Measurements from ENCODE around the gene ICA1. TPM values are rescaled to one million over a fixed set of nuclear protein-coding genes. Genes with fewer than 3 reads are reported as not detected.

The ICA1 gene
- total RNA-seq, 1 donor from 2014 or later: 0.72 TPM

DNA sequence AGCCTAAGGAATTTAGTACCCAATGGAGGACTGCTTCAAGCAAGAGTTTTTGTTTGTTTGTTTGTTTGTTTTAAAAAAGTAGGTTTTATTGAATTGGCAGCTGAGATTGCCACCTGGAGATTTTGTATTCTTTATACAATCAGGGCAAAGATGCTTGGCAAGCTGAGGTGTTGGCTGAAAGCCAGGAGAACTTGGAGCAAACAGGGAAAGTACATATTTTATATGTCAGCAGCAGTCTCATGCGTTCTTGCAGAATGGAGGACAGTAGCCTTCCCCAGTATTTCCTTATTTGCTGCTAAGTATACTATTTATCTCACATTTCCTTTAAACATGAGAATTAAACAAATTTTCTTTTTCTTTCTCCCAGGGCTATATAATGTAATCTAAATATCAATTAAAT lies 22.6 kb upstream of the ICA1 start:
- Mint-ChIP-seq H3K9me3 (no peaks in the 10 kb centered on the region), H3K27me3 (peaks cover 14% of the 10 kb centered on the region), H3K27ac (no peak overlapping the region), H3K4me1 (no peaks in the 10 kb centered on the region), H3K36me3 (ENCODE audit: low read depth) (no peaks in the 10 kb centered on the region), H3K4me3 (no peak overlapping the region)
- intact Hi-C loops (cut with micrococcal nuclease): no loop called here
- no peak for DNase-seq

- Mint-ChIP-seq H3K36me3 (ENCODE audit: low read depth) (no peaks in the 10 kb centered on the region), H3K4me3 (no peak overlapping the region), H3K27ac (no peak overlapping the region), H3K27me3 (peaks cover 11% of the 10 kb centered on the region), H3K4me1 (no peaks in the 10 kb centered on the region), H3K9me3 (no peaks in the 10 kb centered on the region)
- intact Hi-C loops (cut with micrococcal nuclease): no loop called here
- no peak for DNase-seq
Measured at GRCh38 chr7:8283968-8284367, 22.0 kb upstream of the ICA1 start.

DNA sequence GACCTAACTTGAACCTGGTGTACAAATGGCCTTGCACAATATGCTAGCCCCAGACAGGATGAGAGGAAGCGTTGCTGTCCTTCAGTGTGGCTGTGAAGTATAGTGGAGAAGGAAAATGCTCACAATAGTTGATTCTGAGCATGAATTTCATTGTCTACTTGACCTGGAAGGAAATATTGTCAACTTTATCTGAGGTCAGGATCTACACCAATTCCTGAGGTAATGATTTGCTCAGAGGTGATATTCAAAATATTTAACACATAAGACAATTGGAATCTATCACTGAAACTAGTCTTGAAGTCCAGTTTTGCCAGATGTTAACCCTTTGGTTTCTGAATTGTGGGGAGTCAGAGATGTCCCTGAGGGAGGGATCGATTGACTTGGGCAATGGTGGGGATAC lies 20.9 kb upstream of the ICA1 start:
- intact Hi-C loops (cut with micrococcal nuclease): no loop called here
- DNase-seq: no peak
- Mint-ChIP-seq H3K36me3 (ENCODE audit: low read depth) (no peaks in the 10 kb centered on the region), H3K9me3 (no peaks in the 10 kb centered on the region), H3K27ac (no peak overlapping the region), H3K27me3 (peaks cover 11% of the 10 kb centered on the region), H3K4me1 (no peaks in the 10 kb centered on the region), H3K4me3 (no peak overlapping the region)

GRCh38 chr7:8282162-8282561 lies 20.2 kb upstream of the ICA1 start:
- DNase-seq: no peak
- Mint-ChIP-seq H3K9me3 (no peaks in the 10 kb centered on the region), H3K27ac (no peak overlapping the region), H3K4me3 (no peak overlapping the region), H3K27me3 (peaks cover 9% of the 10 kb centered on the region), H3K36me3 (ENCODE audit: low read depth) (no peaks in the 10 kb centered on the region), H3K4me1 (no peaks in the 10 kb centered on the region)
- intact Hi-C loops (cut with micrococcal nuclease): no loop called here

GRCh38 chr7:8278183-8278582 lies 16.2 kb upstream of the ICA1 start:
- intact Hi-C loops (cut with micrococcal nuclease): no loop called here
- no peak overlapping the region for H3K27ac Mint-ChIP-seq
- no peaks in the 10 kb centered on the region for H3K9me3 Mint-ChIP-seq
- DNase-seq: no peak
- no peaks in the 10 kb centered on the region for H3K4me1 Mint-ChIP-seq
- no peaks in the 10 kb centered on the region for H3K36me3 Mint-ChIP-seq (ENCODE audit: low read depth)
- no peak overlapping the region for H3K4me3 Mint-ChIP-seq
- peaks cover 8% of the 10 kb centered on the region for H3K27me3 Mint-ChIP-seq

- H3K4me3 Mint-ChIP-seq: no peak overlapping the region
- H3K9me3 Mint-ChIP-seq: no peaks in the 10 kb centered on the region
- DNase-seq: no peak
- intact Hi-C loops (cut with micrococcal nuclease): no loop called here
- H3K36me3 Mint-ChIP-seq (ENCODE audit: low read depth): no peaks in the 10 kb centered on the region
- peaks cover 7% of the 10 kb centered on the region for H3K27me3 Mint-ChIP-seq
- no peaks in the 10 kb centered on the region for H3K4me1 Mint-ChIP-seq
- no peak overlapping the region for H3K27ac Mint-ChIP-seq
Measured at GRCh38 chr7:8277394-8277982, 15.5 kb upstream of the ICA1 start.

DNA sequence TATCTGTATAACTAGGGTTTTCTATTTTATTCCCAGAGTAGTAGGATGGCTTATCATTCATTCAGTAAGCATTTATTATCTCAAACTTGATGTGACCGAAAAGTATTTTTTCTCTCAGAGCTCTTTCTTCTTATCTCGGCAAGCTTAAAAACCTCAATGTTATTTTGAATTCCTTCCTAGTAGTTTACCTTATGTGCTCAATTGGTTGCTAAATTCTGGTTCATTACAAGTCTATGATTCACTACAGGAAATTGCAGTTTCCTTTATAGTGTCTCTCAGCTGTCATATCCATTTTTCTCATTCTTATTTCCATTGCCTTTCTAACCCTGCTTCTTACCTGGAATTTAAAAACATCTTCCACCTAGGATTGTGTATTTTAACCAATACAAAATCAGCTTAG lies 12.6 kb upstream of the ICA1 start:
- no peak for DNase-seq
- H3K4me3 Mint-ChIP-seq: no peak overlapping the region
- intact Hi-C loops (cut with micrococcal nuclease): no loop called here
- no peaks in the 10 kb centered on the region for H3K9me3 Mint-ChIP-seq
- H3K27me3 Mint-ChIP-seq: peaks cover 20% of the 10 kb centered on the region
- no peaks in the 10 kb centered on the region for H3K4me1 Mint-ChIP-seq
- H3K36me3 Mint-ChIP-seq (ENCODE audit: low read depth): no peaks in the 10 kb centered on the region
- H3K27ac Mint-ChIP-seq: no peak overlapping the region

DNA sequence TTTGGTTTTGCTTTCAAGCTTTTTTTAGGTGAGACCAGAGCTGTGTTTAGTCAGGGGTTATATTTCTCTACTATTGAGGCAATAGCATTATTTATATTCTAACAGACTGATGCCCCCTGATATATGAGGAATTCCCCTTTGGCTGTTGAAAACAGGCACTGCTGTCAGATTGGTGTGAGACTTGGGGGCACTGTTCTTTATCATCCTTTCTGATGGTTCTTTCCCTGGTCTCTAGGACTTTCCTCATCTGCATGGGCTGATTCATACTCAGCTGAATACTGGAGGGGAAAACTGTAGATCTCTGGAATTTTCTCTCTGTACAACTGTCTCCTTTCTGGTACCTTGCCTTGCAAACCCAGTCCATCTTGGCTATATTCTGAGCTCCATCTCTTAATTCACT lies 10.0 kb upstream of the ICA1 start:
- Mint-ChIP-seq H3K27me3 (peaks cover 24% of the 10 kb centered on the region), H3K4me1 (no peaks in the 10 kb centered on the region), H3K9me3 (no peaks in the 10 kb centered on the region), H3K36me3 (ENCODE audit: low read depth) (no peaks in the 10 kb centered on the region), H3K27ac (no peak overlapping the region), H3K4me3 (no peak overlapping the region)
- intact Hi-C loops (cut with micrococcal nuclease): no loop called here
- no peak for DNase-seq

GRCh38 chr7:8263048-8263447 lies 1.1 kb upstream of the ICA1 start:
- Mint-ChIP-seq H3K27ac (no peak overlapping the region), H3K4me3 (no peak overlapping the region), H3K9me3 (peaks cover 6% of the 10 kb centered on the region), H3K4me1 (peaks cover 4% of the 10 kb centered on the region), H3K27me3 (peaks cover 68% of the 10 kb centered on the region), H3K36me3 (ENCODE audit: low read depth) (no peaks in the 10 kb centered on the region)
- intact Hi-C loops (cut with micrococcal nuclease): no loop called here
- no peak for DNase-seq

DNA sequence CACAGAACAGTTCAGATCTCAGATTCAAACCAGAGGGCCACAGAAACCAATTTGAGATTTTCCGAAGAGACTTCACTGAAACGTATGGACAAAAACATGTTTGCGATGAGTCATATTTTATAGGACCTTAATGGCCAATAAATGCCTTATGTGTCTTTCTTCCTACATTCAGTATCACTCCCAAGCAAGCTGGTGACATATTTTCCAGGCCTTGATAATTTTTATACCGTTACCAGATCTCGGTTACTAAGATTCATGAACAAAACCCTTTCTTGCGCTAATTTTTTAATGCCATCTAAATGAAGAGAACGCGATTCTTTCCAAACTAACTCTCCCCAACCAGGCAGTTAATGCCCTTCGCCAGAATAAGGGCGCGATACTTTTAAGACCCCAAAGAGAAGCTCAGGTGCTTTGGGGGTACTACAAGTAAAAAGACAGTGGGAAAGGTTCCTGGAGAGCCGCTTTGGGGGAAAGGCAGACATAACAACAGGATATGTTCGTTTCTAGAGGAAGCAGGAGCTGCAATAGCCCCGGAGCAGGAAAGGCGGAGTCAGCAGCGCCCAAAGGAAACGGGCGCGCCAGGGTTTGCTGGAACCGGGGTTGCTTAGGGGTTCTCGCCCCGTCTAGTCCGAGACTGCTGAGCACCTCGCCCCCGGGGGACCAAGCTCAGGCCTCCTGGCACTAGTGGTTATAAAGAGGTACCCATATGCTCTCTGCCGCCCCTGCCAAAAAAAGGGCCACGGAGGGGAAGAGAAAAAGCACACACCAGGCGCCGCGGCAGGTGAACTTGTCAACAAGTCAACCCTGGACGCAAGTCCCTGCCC lies 884 bp downstream of the ICA1 start:
- Mint-ChIP-seq H3K9me3 (peaks cover 6% of the 10 kb centered on the region), H3K27ac (no peak overlapping the region), H3K36me3 (ENCODE audit: low read depth) (no peaks in the 10 kb centered on the region), H3K27me3 (peaks cover 62% of the 10 kb centered on the region), H3K4me3 (peak overlapping the region; percentile 81), H3K4me1 (peaks cover 4% of the 10 kb centered on the region)
- DNase-seq: peak; percentile 71
- intact Hi-C loops (cut with micrococcal nuclease): no loop called here

DNA sequence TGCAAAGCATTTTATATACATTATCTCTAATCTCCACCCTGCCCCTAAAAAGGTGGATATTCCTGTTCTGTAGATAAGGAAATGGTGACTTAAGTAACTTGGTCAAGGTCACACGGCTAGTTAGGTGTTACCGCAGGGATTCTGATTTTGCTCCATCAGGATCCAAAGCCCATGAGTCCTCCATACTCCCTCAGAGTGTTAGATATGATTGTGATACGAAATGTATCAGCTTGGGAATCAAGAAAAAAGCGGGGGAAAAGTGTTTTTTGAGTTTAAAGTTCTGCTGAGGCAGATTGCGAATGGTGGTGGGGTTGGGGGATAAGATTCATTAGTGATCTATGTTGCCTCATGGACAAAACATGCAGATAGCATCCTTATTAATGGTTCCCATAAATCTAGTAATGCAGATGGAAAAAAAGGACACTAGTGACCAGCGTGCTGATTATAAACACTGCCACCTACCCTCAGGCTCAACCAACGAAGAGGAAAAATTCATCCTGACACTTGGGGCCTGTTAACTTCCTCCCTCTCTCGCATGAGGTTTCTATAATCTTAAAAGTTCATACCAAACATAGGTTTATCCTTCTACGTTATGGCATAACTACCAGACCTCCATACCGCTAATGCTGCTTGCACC lies 2.3 kb downstream of the ICA1 start:
- Mint-ChIP-seq H3K4me3 (no peak overlapping the region), H3K36me3 (ENCODE audit: low read depth) (no peaks in the 10 kb centered on the region), H3K27ac (no peak overlapping the region), H3K4me1 (peaks cover 4% of the 10 kb centered on the region), H3K27me3 (peaks cover 49% of the 10 kb centered on the region), H3K9me3 (peaks cover 1% of the 10 kb centered on the region)
- no peak for DNase-seq
- intact Hi-C loops (cut with micrococcal nuclease): no loop called here

DNA sequence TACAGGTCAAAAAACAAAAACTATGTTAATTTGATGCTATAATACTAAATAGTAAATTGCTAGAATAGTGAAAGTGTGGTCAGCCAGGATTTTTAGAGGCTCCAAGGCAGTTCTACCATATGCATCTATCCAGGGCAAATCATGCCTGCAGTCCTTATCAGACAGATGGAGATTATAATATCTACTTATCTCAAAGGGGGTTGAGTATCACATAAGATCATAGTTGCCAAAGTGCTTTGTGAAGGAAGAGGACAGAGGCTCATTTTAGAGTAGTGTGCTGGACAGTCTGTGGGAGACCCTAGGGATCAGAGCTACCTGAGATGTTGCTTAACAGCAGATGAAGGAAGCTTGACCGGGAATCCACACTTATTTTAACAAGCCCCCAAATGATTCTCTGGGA lies 3.2 kb downstream of the ICA1 start:
- H3K4me3 Mint-ChIP-seq: no peak overlapping the region
- intact Hi-C loops (cut with micrococcal nuclease): no loop called here
- H3K9me3 Mint-ChIP-seq: no peaks in the 10 kb centered on the region
- no peak overlapping the region for H3K27ac Mint-ChIP-seq
- peaks cover 6% of the 10 kb centered on the region for H3K4me1 Mint-ChIP-seq
- peaks cover 47% of the 10 kb centered on the region for H3K27me3 Mint-ChIP-seq
- no peaks in the 10 kb centered on the region for H3K36me3 Mint-ChIP-seq (ENCODE audit: low read depth)
- DNase-seq: no peak

DNA sequence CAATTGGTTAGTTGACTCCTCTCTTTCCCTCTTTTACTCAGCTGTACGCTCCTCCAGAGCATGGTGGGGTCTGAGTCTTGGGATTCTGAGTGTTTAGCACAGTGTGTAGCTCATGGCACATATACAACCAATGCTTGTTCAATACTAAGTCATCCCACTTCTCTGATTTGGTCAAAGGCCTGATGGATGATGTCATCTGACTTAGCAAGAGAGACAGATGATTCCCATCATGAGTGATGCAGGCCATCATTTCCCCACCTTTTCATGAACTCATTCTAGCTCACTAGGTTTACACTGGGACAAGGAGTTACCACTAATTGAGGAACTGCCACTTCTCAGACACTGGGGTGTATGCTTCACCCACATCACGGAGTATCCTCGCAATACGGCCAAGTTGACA lies 3.8 kb downstream of the ICA1 start:
- peaks cover 6% of the 10 kb centered on the region for H3K4me1 Mint-ChIP-seq

More for the DNA sequence above, 3.8 kb downstream of the ICA1 start:
- no peak for DNase-seq
- Mint-ChIP-seq H3K4me3 (no peak overlapping the region), H3K27ac (no peak overlapping the region), H3K9me3 (no peaks in the 10 kb centered on the region), H3K27me3 (peaks cover 43% of the 10 kb centered on the region), H3K36me3 (ENCODE audit: low read depth) (no peaks in the 10 kb centered on the region)
- intact Hi-C loops (cut with micrococcal nuclease): no loop called here

Data from activated CD4-positive, alpha-beta T cell treated with anti-CD3 and anti-CD28 coated beads, Interleukin-2, amount 10 ng/mL, durations not matched to agents 24 days and 14 days (primary cell).